Measurements from ENCODE around the gene CH25H.

DNA sequence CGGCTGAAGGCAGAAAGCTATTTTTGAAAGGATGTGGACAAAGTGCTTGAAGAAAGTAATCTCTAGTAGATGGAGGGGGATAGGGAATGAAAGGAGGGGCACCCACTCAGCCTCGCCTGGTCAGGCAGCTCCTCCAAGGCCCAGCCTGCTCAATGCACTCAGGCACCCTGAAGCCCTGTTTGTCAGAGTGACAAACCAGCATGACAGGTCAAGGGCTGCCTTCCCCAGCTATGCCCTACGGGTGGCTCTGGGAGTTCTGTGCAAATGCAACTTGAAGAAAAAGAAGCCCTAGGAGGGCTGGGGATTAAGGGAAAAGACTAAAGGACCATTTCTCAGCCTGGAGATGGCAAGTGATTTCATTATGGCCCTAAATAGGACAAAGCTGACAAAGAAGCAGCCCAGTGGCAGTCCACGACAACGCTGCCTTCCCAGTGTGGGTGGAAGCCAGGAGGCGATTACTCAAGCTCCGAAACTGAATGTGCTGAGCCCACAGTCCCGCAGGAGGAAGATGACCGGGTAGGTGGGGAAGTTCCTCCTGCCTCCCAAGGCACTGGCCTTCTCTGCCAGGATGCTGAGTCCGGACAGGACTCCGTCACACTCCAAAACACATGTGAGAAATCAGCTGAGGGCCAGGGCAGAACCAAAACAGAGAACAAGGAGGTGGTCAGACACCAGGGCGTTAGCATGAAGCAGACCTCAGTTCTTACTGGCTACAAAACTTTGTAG lies 28.1 kb upstream of the CH25H start:
- no peak for TF ChIP-seq POLR2A (IDR thresholded peaks at IDR 0.05)
- TF ChIP-seq, protein P1, sequence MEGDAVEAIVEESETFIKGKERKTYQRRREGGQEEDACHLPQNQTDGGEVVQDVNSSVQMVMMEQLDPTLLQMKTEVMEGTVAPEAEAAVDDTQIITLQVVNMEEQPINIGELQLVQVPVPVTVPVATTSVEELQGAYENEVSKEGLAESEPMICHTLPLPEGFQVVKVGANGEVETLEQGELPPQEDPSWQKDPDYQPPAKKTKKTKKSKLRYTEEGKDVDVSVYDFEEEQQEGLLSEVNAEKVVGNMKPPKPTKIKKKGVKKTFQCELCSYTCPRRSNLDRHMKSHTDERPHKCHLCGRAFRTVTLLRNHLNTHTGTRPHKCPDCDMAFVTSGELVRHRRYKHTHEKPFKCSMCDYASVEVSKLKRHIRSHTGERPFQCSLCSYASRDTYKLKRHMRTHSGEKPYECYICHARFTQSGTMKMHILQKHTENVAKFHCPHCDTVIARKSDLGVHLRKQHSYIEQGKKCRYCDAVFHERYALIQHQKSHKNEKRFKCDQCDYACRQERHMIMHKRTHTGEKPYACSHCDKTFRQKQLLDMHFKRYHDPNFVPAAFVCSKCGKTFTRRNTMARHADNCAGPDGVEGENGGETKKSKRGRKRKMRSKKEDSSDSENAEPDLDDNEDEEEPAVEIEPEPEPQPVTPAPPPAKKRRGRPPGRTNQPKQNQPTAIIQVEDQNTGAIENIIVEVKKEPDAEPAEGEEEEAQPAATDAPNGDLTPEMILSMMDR (IDR thresholded peaks at IDR 0.05) = no peak

Data from heart left ventricle (tissue), 13 donors.